Ishikawa (cell line): Measurements from ENCODE around the gene JPT2.

ENCODE experiments used
- CEBPB ChIP-seq: IDR thresholded peaks from 2 replicates; pipeline ENCODE4 v1.6.1; 2012
- CREB1 ChIP-seq: IDR thresholded peaks from 2 replicates; pipeline ENCODE4 v1.6.1; 2012; ENCODE audit warnings: low read depth
- EGR1 ChIP-seq: IDR thresholded peaks from 2 replicates; pipeline ENCODE4 v1.6.1; 2012
- EP300 ChIP-seq: IDR thresholded peaks from 2 replicates; pipeline ENCODE4 v1.6.1; 2012; ENCODE audit warnings: borderline replicate concordance
- FOXM1 ChIP-seq: IDR thresholded peaks from 2 replicates; pipeline ENCODE4 v1.6.1; 2012; ENCODE audit warnings: low read depth, borderline replicate concordance
- MAX ChIP-seq: IDR thresholded peaks from 2 replicates; pipeline ENCODE4 v1.6.1; 2012
- NFIC ChIP-seq: IDR thresholded peaks from 2 replicates; pipeline ENCODE4 v1.6.1; 2012
- RAD21 ChIP-seq: IDR thresholded peaks from 2 replicates; pipeline ENCODE4 v1.6.1; 2012; ENCODE audit warnings: low read depth
- REST ChIP-seq: IDR thresholded peaks from 2 replicates; pipeline ENCODE4 v1.6.1; 2012; ENCODE audit warnings: low read depth, mild to moderate bottlenecking
- TAF1 ChIP-seq: IDR thresholded peaks from 2 replicates; pipeline ENCODE4 v1.6.1; 2012; ENCODE audit warnings: low read depth, mild to moderate bottlenecking
- TCF12 ChIP-seq: IDR thresholded peaks from 2 replicates; pipeline ENCODE4 v1.6.1; 2012; ENCODE audit warnings: low read depth
- TEAD4 ChIP-seq: IDR thresholded peaks from 2 replicates; pipeline ENCODE4 v1.6.1; 2012
- USF1 ChIP-seq: IDR thresholded peaks from 2 replicates; pipeline ENCODE4 v1.6.1; 2012
- YY1 ChIP-seq: IDR thresholded peaks from 2 replicates; pipeline ENCODE4 v1.6.1; 2012; ENCODE audit warnings: low read depth
- ZBTB7A ChIP-seq: IDR thresholded peaks from 2 replicates; pipeline ENCODE4 v1.6.1; 2012; ENCODE audit warnings: low read depth

JPT2 gene

GRCh38 chr16:1747934-1748333 is 69.9 kb downstream of the JPT2 start:
- no peak for TF ChIP-seq EP300
- no peak for TF ChIP-seq CREB1
- TF ChIP-seq RAD21: no peak
- TF ChIP-seq TEAD4: no peak
- no peak for TF ChIP-seq REST
- TF ChIP-seq EGR1: no peak
- no peak for TF ChIP-seq TCF12
- TF ChIP-seq USF1: no peak
- no peak for TF ChIP-seq NFIC
- no peak for TF ChIP-seq TAF1
- TF ChIP-seq CEBPB: no peak
- no peak for TF ChIP-seq FOXM1
- TF ChIP-seq YY1: no peak
- TF ChIP-seq ZBTB7A: no peak

GRCh38 chr16:1749152-1750117 is 71.4 kb downstream of the JPT2 start:
- TF ChIP-seq YY1 (no peak), CEBPB (no peak), NFIC (no peak), USF1 (no peak), TEAD4 (no peak), EP300 (no peak), MAX (no peak)
